SU-DHL-6 (cell line): ENCODE results near the gene TNFRSF9.

Experiments
- H2AFZ ChIP-seq: fragments of 200-600 bp; sonication (generic); 2 replicates; pipeline ENCODE4 v1.6.1; 2014; ENCODE audit warnings: low read depth, mild to moderate bottlenecking, moderate library complexity, mixed read lengths, antibody characterized with exemption, low read length; ENCODE audit not compliant: severe bottlenecking
- H3F3A ChIP-seq: fragments of 200-600 bp; shearing (Covaris generic); 2 replicates; pipeline ENCODE4 v1.6.0; 2016; ENCODE audit warnings: antibody characterized with exemption, mild to moderate bottlenecking; ENCODE audit not compliant: insufficient read depth
- H3K27ac ChIP-seq: fragments of 200-600 bp; sonication (generic); 2 replicates; pipeline ENCODE4 v1.5.1; 2016; ENCODE audit warnings: low read depth, mild to moderate bottlenecking, low read length, moderate library complexity, mixed read lengths
- H3K27me3 ChIP-seq: fragments of 200-600 bp; sonication (generic), shearing (Covaris generic); 2 replicates; pipeline ENCODE4 v1.6.0; 2014; ENCODE audit warnings: mild to moderate bottlenecking, low read length
- H3K36me3 ChIP-seq: fragments of 200-600 bp; sonication (generic); 2 replicates; pipeline ENCODE4 v1.6.1; 2014; ENCODE audit warnings: mild to moderate bottlenecking, low read length, mixed read lengths
- H3K4me2 ChIP-seq: fragments of 300-600, 200-600 bp; shearing (Covaris generic), sonication (generic); 2 replicates; pipeline ENCODE4 v1.6.0; 2014; ENCODE audit warnings: low read length, low read depth, mild to moderate bottlenecking; ENCODE audit not compliant: poor library complexity, severe bottlenecking
- H3K4me3 ChIP-seq: fragments of 200-600 bp; sonication (generic); 2 replicates; pipeline ENCODE4 v1.5.1; 2014; ENCODE audit warnings: antibody characterized with exemption, low read length, mild to moderate bottlenecking, mixed read lengths; ENCODE audit not compliant: insufficient read depth, poor library complexity, severe bottlenecking
- H3K79me2 ChIP-seq: fragments of 200-600 bp; sonication (generic); 2 replicates; pipeline ENCODE4 v1.6.1; 2014; ENCODE audit warnings: mild to moderate bottlenecking, low read length, moderate library complexity; ENCODE audit not compliant: insufficient read depth
- H3K9ac ChIP-seq: fragments of 200-600 bp; sonication (generic); 2 replicates; pipeline ENCODE4 v1.7.0; 2014; ENCODE audit warnings: mild to moderate bottlenecking, low read length
- H3K9me2 ChIP-seq: fragments of 200-600 bp; sonication (generic); replicated peaks from 2 replicates; pipeline ENCODE4 v1.6.1; 2014; ENCODE audit warnings: low read length; ENCODE audit not compliant: insufficient read depth
- H3K9me3 ChIP-seq: fragments of 200-600 bp; sonication (generic); 2 replicates; pipeline ENCODE4 v1.6.1; 2014; ENCODE audit warnings: low read length, mixed read lengths; ENCODE audit not compliant: insufficient read depth
- H4K20me1 ChIP-seq: fragments of 200-600 bp; sonication (generic); 2 replicates; pipeline ENCODE4 v1.6.1; 2014; ENCODE audit warnings: low read depth, mild to moderate bottlenecking, antibody characterized with exemption, low read length, moderate library complexity, mixed read lengths
- CTCF ChIP-seq: fragments of 200-600 bp; sonication (generic); IDR thresholded peaks from one replicate; pipeline ENCODE4 v1.5.1; 2017; ENCODE audit warnings: antibody characterized with exemption, mild to moderate bottlenecking, low read length, moderate library complexity; ENCODE audit not compliant: insufficient read depth, poor library complexity, severe bottlenecking
- EZH2phosphoT487 ChIP-seq: fragments of 200-600 bp; sonication (generic), shearing (Covaris generic); conservative IDR thresholded peaks from 2 replicates; pipeline ENCODE4 v1.6.1; 2018; ENCODE audit warnings: mild to moderate bottlenecking, antibody characterized with exemption, low read length, moderate library complexity, mixed read lengths

The TNFRSF9 gene

GRCh38 chr1:7961216-7962013, 20.8 kb upstream of the TNFRSF9 start, which contains the start of gene PARK7:
Gene PARK7 (plus strand): TSS chr1:7961711. CDS start chr1:7962786, 1,075 bp downstream.
- peak within 1 kb of the TSS; percentile 95 for H3K4me3 ChIP-seq
- H3K9me3 ChIP-seq, result no peaks in the 10 kb centered on the region
- no peaks in the 10 kb centered on the region for H3K9me2 ChIP-seq
- H2AFZ ChIP-seq, result peak within 1 kb of the TSS; percentile 45
- H4K20me1 ChIP-seq, result no peaks in the 10 kb centered on the region
- H3K9ac ChIP-seq, result peak within 1 kb of the TSS; percentile 90
- no peaks in the 10 kb centered on the region for H3F3A ChIP-seq
- H3K27ac ChIP-seq, result peak within 1 kb of the TSS; percentile 64
- TF ChIP-seq EZH2phosphoT487 (no peak), CTCF (no peak)
- peaks cover 55% of the 10 kb centered on the region for H3K79me2 ChIP-seq
- H3K36me3 ChIP-seq, result peaks cover 10% of the 10 kb centered on the region; the same call in 1 of the 2 replicates
- peak within 1 kb of the TSS; percentile 87 for H3K4me2 ChIP-seq
- no peaks in the 10 kb centered on the region for H3K27me3 ChIP-seq

- peaks cover 7% of the 10 kb centered on the region; the same call in 1 of the 2 replicates for H3K36me3 ChIP-seq
- TF ChIP-seq CTCF, result no peak
- no peak for TF ChIP-seq EZH2phosphoT487
- H3K27me3 ChIP-seq, result no peaks in the 10 kb centered on the region
- H3K4me3 ChIP-seq, result peak overlapping the region; percentile 72
- peak overlapping the region; percentile 45 for H2AFZ ChIP-seq
- peak overlapping the region; percentile 57 for H3K27ac ChIP-seq
- no peaks in the 10 kb centered on the region for H4K20me1 ChIP-seq
- no peaks in the 10 kb centered on the region for H3F3A ChIP-seq
- H3K4me2 ChIP-seq, result peak overlapping the region; percentile 86
- no peaks in the 10 kb centered on the region for H3K9me2 ChIP-seq
- H3K79me2 ChIP-seq, result peaks cover 50% of the 10 kb centered on the region
- no peaks in the 10 kb centered on the region for H3K9me3 ChIP-seq
- peak overlapping the region; percentile 90 for H3K9ac ChIP-seq
Observed at GRCh38 chr1:7960867-7961215, 20.2 kb upstream of the TNFRSF9 start.

- Histone ChIP-seq H2AFZ (no peak overlapping the region), H4K20me1 (no peaks in the 10 kb centered on the region), H3K36me3 (0 out of 2 replicates have a peak, but pooled peaks cover 7% of the 10 kb centered on the region), H3K79me2 (peaks cover 44% of the 10 kb centered on the region), H3K4me3 (peak overlapping the region; percentile 72), H3K27ac (no peak overlapping the region), H3K9me3 (no peaks in the 10 kb centered on the region), H3K9ac (peak overlapping the region; percentile 90; the same call in 1 of the 2 replicates), H3F3A (no peaks in the 10 kb centered on the region), H3K9me2 (no peaks in the 10 kb centered on the region), H3K27me3 (no peaks in the 10 kb centered on the region), H3K4me2 (peak overlapping the region; percentile 86)
- TF ChIP-seq EZH2phosphoT487 (no peak), CTCF (no peak)
Observed at GRCh38 chr1:7960165-7960564, 19.5 kb upstream of the TNFRSF9 start.
